Natural killer cell (primary cell): ENCODE results near the gene KRT85. TPM values are rescaled to one million over a fixed set of nuclear protein-coding genes. Genes with fewer than 3 reads are reported as not detected.

Source experiments
- ATAC-seq, 3 donors: fragments of 150-1000 bp in 2 of 3; fragments of 200-7000 bp in 1 of 3; cut with Tn5 transposase; 1 replicate in 1 of 3; 2 replicates in 2 of 3; pipeline ENCODE4 v1.10.0; 2021; ENCODE audit warnings: mild to moderate bottlenecking in 2 of 3, moderate library complexity in 2 of 3
- DNase-seq, 2 donors: peaks; one replicate each; pipeline versions ENCODE4 v3.0.0 to v3.0.0-alpha.2; 2013 to 2021; ENCODE audit warnings: mixed read lengths in 1 of 2
- H3K27ac ChIP-seq: one replicate; pipeline ENCODE4 v1.5.1; 2013; ENCODE audit warnings: mild to moderate bottlenecking, low read length
- H3K27me3 ChIP-seq: one replicate; pipeline ENCODE4 v1.6.1; 2013; ENCODE audit warnings: low read length; ENCODE audit not compliant: control insufficient read depth, insufficient read depth
- H3K36me3 ChIP-seq: one replicate; pipeline ENCODE4 v1.6.1; 2013; ENCODE audit warnings: low read length; ENCODE audit not compliant: control insufficient read depth, insufficient read depth
- H3K4me1 ChIP-seq: one replicate; pipeline ENCODE4 v1.6.1; 2013; ENCODE audit warnings: low read length; ENCODE audit not compliant: control insufficient read depth, insufficient read depth
- H3K4me3 ChIP-seq: one replicate; pipeline ENCODE4 v1.5.1; 2013; ENCODE audit warnings: low read length
- H3K9me3 ChIP-seq: one replicate; pipeline ENCODE4 v1.6.1; 2013; ENCODE audit warnings: low read length; ENCODE audit not compliant: control insufficient read depth, insufficient read depth
- H3K27ac Mint-ChIP-seq, 2 donors: one replicate each; pipeline ENCODE4 v1.8.0; 2022; ENCODE audit warnings: mild to moderate bottlenecking in 2 of 2, mixed read lengths in 2 of 2, moderate library complexity in 1 of 2
- H3K27me3 Mint-ChIP-seq, 2 donors: one replicate each; pipeline ENCODE4 v1.8.0; 2022; ENCODE audit warnings: low read depth in 2 of 2, mixed read lengths in 2 of 2
- H3K36me3 Mint-ChIP-seq: one replicate; pipeline ENCODE4 v1.8.0; 2022; ENCODE audit warnings: mixed read lengths
- H3K4me1 Mint-ChIP-seq, 2 donors: one replicate each; pipeline ENCODE4 v1.8.0; 2022; ENCODE audit warnings: mixed read lengths in 2 of 2
- H3K4me3 Mint-ChIP-seq: one replicate; pipeline ENCODE4 v1.8.0; 2022; ENCODE audit warnings: mild to moderate bottlenecking, moderate library complexity, mixed read lengths
- H3K9me3 Mint-ChIP-seq, 2 donors: one replicate each; pipeline ENCODE4 v1.8.0; 2022; ENCODE audit warnings: mixed read lengths in 2 of 2
- CTCF ChIP-seq: fragments of 200-600 bp; IDR thresholded peaks from one replicate; pipeline ENCODE4 v1.8.0; 2022; ENCODE audit warnings: antibody characterized with exemption
- WGBS: methylation state at CpG from one replicate; pipeline ENCODE4 v1.1.7; 2013; ENCODE audit warnings: missing lambda C conversion rate; ENCODE audit not compliant: insufficient coverage; 5-methylcytosine and 5-hydroxymethylcytosine counted together
- intact Hi-C: fragments of 100-400 bp; cut with micrococcal nuclease; formaldehyde crosslinking; loops from one replicate; pipeline ENCODE4 v1.14.2; 2022
- total RNA-seq, 4 donors: library from RNA; stranded (reverse); fragments of 120-200 nt in 1 of 4; gene quantifications; one replicate each; pipeline versions ENCODE4 v1.2.3 to v1.2.4, GENCODE V29; 2013 to 2022

The KRT85 gene
- total RNA-seq, 3 donors from 2014 or later (not counting 1 experiment from before 2014, with no cell fraction given): not detected

DNA sequence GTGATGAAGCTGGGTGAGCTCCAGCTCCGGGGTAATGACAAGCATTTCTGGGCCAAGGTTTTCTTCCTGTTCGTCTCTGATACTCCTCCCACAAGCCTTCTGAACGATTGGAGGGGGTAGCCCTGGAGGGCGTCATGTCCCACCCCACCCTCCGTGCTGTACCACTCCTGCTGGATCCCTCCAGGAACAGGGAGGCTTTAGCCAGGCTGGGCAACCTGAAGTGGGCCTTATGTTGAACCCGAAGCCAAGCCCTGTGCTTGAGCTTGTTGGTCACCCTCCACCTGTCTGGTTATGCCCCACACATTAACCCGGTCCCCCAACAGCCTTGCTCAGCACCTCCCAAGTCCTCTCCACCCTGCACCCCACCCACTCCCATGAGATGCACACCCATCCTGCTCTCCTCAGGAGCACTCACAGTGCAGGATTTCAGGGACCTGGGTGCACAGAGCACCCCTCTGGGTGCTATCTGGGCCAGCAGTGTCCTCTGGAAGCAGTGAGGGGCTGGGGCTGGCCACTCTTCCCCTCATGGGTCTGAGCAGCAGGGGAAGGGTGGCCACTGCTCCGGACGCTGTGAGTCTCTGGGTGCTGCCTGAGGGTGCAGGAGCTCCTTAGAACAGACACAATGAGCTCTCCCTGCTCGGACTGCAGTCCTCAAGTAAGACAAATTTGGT is 39.3 kb downstream of the KRT85 start:
- peaks cover 47 to 68% of the 10 kb centered on the region in 2 donors for H3K27me3 Mint-ChIP-seq
- intact Hi-C loops: loop anchor here (1.0 to 2.0 kb wide), 4 partner anchors 19 to 172 kb away; no protein-coding TSS in a partner anchor
- H3K27ac ChIP-seq: no peak overlapping the region
- H3K27ac Mint-ChIP-seq: no peak overlapping the region
- H3K4me3 ChIP-seq: no peak overlapping the region
- peak; percentile 19 for TF ChIP-seq CTCF
- peaks cover 3% of the 10 kb centered on the region for H3K4me1 ChIP-seq
- H3K4me1 Mint-ChIP-seq: peaks cover 8 to 10% of the 10 kb centered on the region in 2 donors
- no peaks in the 10 kb centered on the region for H3K9me3 Mint-ChIP-seq
- no peaks in the 10 kb centered on the region for H3K9me3 ChIP-seq
- ATAC-seq (peak in 1 of 3 donors; percentile 1), DNase-seq (no peak)
- no peak overlapping the region for H3K4me3 Mint-ChIP-seq
- H3K36me3 ChIP-seq: no peaks in the 10 kb centered on the region
- no peaks in the 10 kb centered on the region for H3K36me3 Mint-ChIP-seq
- 78% methylated on average over 10 of the region's 10 CpGs for WGBS
- H3K27me3 ChIP-seq: peaks cover 2% of the 10 kb centered on the region

DNA sequence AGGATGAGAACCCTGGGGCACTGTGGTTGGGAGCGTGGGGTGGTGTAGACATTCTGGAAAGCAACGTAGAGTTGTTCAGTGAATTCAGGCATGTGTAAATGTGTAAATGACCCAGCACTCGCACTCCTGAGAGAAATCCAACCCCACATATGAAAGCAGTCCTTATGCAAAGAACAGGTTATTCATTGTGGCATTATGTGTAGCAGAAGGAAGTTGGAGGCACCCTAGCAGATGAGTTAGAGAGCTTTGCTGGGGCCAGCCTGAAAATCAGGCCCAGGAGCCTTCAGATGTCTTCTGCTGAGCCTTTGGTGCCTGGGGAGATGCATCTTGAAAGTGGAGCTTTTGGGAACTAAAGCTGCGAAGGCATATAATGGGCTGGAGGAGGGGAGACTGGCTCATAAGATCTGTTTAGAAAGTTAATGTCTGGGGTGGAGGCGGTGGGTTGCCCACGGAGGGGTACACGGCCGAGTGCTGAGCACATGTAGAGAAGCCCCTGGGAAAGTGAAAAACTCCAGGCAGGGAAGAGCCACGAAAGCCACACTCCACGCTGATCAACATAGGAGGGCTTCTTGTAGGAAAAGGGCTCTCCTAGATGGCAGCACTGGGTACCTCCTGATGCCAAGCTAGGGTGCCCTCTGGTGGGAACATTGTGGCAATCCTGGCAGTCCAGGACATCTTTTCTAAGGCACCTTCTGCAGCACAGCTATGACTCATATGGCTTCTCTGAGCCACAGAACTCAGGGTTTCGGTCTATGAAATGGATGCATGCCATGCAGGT is 40.0 kb downstream of the KRT85 start:
- Mint-ChIP-seq H3K4me1 (peaks cover 8 to 10% of the 10 kb centered on the region in 2 donors), H3K27me3 (peaks cover 50 to 72% of the 10 kb centered on the region in 2 donors), H3K27ac (no peak overlapping the region), H3K4me3 (no peak overlapping the region), H3K36me3 (no peaks in the 10 kb centered on the region), H3K9me3 (no peaks in the 10 kb centered on the region)
- no peak overlapping the region for H3K4me3 ChIP-seq
- peak; percentile 81 for TF ChIP-seq CTCF
- intact Hi-C loops: loop anchor here (1.0 to 2.0 kb wide), 4 partner anchors 18 to 171 kb away; no protein-coding TSS in a partner anchor
- no peaks in the 10 kb centered on the region for H3K36me3 ChIP-seq
- H3K27ac ChIP-seq: no peak overlapping the region
- H3K4me1 ChIP-seq: peaks cover 3% of the 10 kb centered on the region
- 44% methylated on average over 10 of the region's 11 CpGs for WGBS
- H3K9me3 ChIP-seq: no peaks in the 10 kb centered on the region
- ATAC-seq (peak; percentile 86 to 99 (median 98)), DNase-seq (peak; percentile 63 to 91)
- peaks cover 2% of the 10 kb centered on the region for H3K27me3 ChIP-seq

GRCh38 chr12:52324153-52324444 is 43.2 kb downstream of the KRT85 start:
- 90% methylated on average over 3 of the region's 3 CpGs for WGBS
- intact Hi-C loops: no loop called here
- no peaks in the 10 kb centered on the region for H3K36me3 Mint-ChIP-seq

More at GRCh38 chr12:52324153-52324444, 43.2 kb downstream of the KRT85 start:
- peaks cover 12% of the 10 kb centered on the region in 2 donors for H3K4me1 Mint-ChIP-seq
- no peak for DNase-seq
- H3K27me3 Mint-ChIP-seq: peaks cover 50 to 67% of the 10 kb centered on the region in 2 donors
- TF ChIP-seq CTCF: no peak
- H3K27me3 ChIP-seq: peaks cover 2% of the 10 kb centered on the region
- no peak overlapping the region for H3K4me3 ChIP-seq
- H3K9me3 Mint-ChIP-seq: no peaks in the 10 kb centered on the region
- peaks cover 3% of the 10 kb centered on the region for H3K4me1 ChIP-seq
- H3K9me3 ChIP-seq: no peaks in the 10 kb centered on the region
- no peak overlapping the region for H3K4me3 Mint-ChIP-seq
- no peaks in the 10 kb centered on the region for H3K36me3 ChIP-seq
- ATAC-seq: no peak
- H3K27ac ChIP-seq: no peak overlapping the region
- no peak overlapping the region for H3K27ac Mint-ChIP-seq
